Measurements from ENCODE around the gene SFMBT2. TPM values are rescaled to one million over a fixed set of nuclear protein-coding genes. Genes with fewer than 3 reads are reported as not detected.
A peak's percentile ranks its signal among the peaks of the same experiment; 100 is the strongest.

The SFMBT2 gene
- total RNA-seq, 2 experiments from 2014 or later = 7.9 to 8.3 TPM

DNA sequence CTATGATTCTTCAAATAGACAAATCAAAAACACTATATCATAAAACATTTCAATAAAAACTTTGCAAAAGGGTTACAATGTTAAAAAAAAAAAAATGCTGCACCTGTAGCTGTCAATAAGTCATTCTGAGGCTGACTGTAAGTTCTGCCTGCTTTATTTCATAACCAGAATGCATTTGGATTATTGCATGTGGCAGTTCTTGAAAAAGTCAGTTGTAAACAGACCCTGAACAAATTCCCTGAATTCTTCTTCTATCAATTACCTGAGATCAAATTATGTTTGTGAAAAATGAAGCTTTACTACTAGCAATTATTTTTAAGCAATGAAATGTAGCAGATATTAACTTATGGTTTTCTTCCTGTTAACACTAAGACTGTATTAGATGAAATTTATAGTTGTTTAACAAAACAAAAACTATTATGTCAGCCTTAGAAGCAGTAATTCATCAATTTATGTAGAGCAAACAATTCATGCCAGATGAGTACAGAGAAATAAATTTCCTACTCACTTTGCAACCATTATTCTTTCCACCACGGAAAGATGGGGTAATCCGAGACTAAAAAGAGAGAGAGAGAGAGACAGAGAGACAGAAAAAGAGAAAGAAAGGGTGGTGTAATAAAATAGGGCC is 107.8 kb downstream of the SFMBT2 start:
- no peak overlapping the region for H3K4me3 ChIP-seq (ENCODE audit: low read depth, low read length, poor library complexity, severe bottlenecking)
- no peaks in the 10 kb centered on the region for H3K4me1 ChIP-seq (ENCODE audit: insufficient read depth, low read length, poor library complexity, severe bottlenecking)
- no peaks in the 10 kb centered on the region for H3K79me2 ChIP-seq (ENCODE audit: insufficient read depth, low read depth, low read length)
- no peaks in the 10 kb centered on the region for H4K20me1 ChIP-seq (ENCODE audit: insufficient read depth, low read length)
- DNase-seq (ENCODE audit: low spot score) = no peak
- no TSS peak for BruUV-seq (replicated peaks)
- no peaks in the 10 kb centered on the region; the same call in 1 of the 2 replicates for H3K36me3 ChIP-seq (ENCODE audit: insufficient read depth, low read length)
- POLR2A ChIA-PET = interaction anchor here (0.5 kb wide), 1 partner anchor 139 kb away, joined by 5 read pairs; no protein-coding TSS in a partner anchor
- no peak overlapping the region for H2AFZ ChIP-seq (ENCODE audit: low read length)
- TF ChIP-seq, protein P1, sequence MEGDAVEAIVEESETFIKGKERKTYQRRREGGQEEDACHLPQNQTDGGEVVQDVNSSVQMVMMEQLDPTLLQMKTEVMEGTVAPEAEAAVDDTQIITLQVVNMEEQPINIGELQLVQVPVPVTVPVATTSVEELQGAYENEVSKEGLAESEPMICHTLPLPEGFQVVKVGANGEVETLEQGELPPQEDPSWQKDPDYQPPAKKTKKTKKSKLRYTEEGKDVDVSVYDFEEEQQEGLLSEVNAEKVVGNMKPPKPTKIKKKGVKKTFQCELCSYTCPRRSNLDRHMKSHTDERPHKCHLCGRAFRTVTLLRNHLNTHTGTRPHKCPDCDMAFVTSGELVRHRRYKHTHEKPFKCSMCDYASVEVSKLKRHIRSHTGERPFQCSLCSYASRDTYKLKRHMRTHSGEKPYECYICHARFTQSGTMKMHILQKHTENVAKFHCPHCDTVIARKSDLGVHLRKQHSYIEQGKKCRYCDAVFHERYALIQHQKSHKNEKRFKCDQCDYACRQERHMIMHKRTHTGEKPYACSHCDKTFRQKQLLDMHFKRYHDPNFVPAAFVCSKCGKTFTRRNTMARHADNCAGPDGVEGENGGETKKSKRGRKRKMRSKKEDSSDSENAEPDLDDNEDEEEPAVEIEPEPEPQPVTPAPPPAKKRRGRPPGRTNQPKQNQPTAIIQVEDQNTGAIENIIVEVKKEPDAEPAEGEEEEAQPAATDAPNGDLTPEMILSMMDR (conservative IDR thresholded peaks at IDR 0.05; ENCODE audit: low read length) = no peak
- no peak for TF ChIP-seq EZH2phosphoT487 (IDR thresholded peaks at IDR 0.05; ENCODE audit: borderline replicate concordance, low read depth, low read length)
- no peaks in the 10 kb centered on the region for H3K9me2 ChIP-seq (ENCODE audit: insufficient read depth, low read length)
- CTCF ChIA-PET (ENCODE audit: unreplicated experiment) = no interaction called here
- intact Hi-C loops (cut with micrococcal nuclease; ENCODE audit: unreplicated experiment) = no loop called here
- H3K27ac ChIP-seq (ENCODE audit: low read depth, low read length, poor library complexity, severe bottlenecking) = no peak overlapping the region
- H3K9me3 ChIP-seq (ENCODE audit: low read length) = no peaks in the 10 kb centered on the region
- H3K4me2 ChIP-seq (ENCODE audit: low read length) = no peak overlapping the region

- POLR2A ChIA-PET = no interaction called here
- BruUV-seq (replicated peaks) = no TSS peak
- no peaks in the 10 kb centered on the region for H3K4me1 ChIP-seq (ENCODE audit: insufficient read depth, low read length, poor library complexity, severe bottlenecking)
- CTCF ChIA-PET (ENCODE audit: unreplicated experiment) = no interaction called here
- TF ChIP-seq EZH2phosphoT487 (IDR thresholded peaks at IDR 0.05; ENCODE audit: borderline replicate concordance, low read depth, low read length) = no peak
- TF ChIP-seq, protein P1 (conservative IDR thresholded peaks at IDR 0.05; ENCODE audit: low read length) = no peak
- no peaks in the 10 kb centered on the region for H3K9me2 ChIP-seq (ENCODE audit: insufficient read depth, low read length)
- intact Hi-C loops (cut with micrococcal nuclease; ENCODE audit: unreplicated experiment) = no loop called here
- no peak overlapping the region for H3K27ac ChIP-seq (ENCODE audit: low read depth, low read length, poor library complexity, severe bottlenecking)
- no peak for DNase-seq (ENCODE audit: low spot score)
- no peaks in the 10 kb centered on the region for H4K20me1 ChIP-seq (ENCODE audit: insufficient read depth, low read length)
- no peaks in the 10 kb centered on the region; the same call in 1 of the 2 replicates for H3K36me3 ChIP-seq (ENCODE audit: insufficient read depth, low read length)
- no peaks in the 10 kb centered on the region for H3K79me2 ChIP-seq (ENCODE audit: insufficient read depth, low read depth, low read length)
- no peaks in the 10 kb centered on the region for H3K9me3 ChIP-seq (ENCODE audit: low read length)
- no peak overlapping the region for H2AFZ ChIP-seq (ENCODE audit: low read length)
- no peak overlapping the region for H3K4me3 ChIP-seq (ENCODE audit: low read depth, low read length, poor library complexity, severe bottlenecking)
- H3K4me2 ChIP-seq (ENCODE audit: low read length) = no peak overlapping the region
Observed at GRCh38 chr10:7302392-7302906, 108.4 kb downstream of the SFMBT2 start.

GRCh38 chr10:7301006-7301778 is 109.6 kb downstream of the SFMBT2 start:
- no peak overlapping the region for H2AFZ ChIP-seq (ENCODE audit: low read length)
- no peaks in the 10 kb centered on the region for H3K9me2 ChIP-seq (ENCODE audit: insufficient read depth, low read length)
- ChIA-PET POLR2A (no interaction called here), CTCF (ENCODE audit: unreplicated experiment) (no interaction called here)
- no peaks in the 10 kb centered on the region for H4K20me1 ChIP-seq (ENCODE audit: insufficient read depth, low read length)
- no peak for TF ChIP-seq EZH2phosphoT487 (IDR thresholded peaks at IDR 0.05; ENCODE audit: borderline replicate concordance, low read depth, low read length)
- TF ChIP-seq, protein P1 (conservative IDR thresholded peaks at IDR 0.05; ENCODE audit: low read length) = peak; percentile 34; the same call in 1 of the 2 replicates
- H3K4me1 ChIP-seq (ENCODE audit: insufficient read depth, low read length, poor library complexity, severe bottlenecking) = no peaks in the 10 kb centered on the region
- no peak overlapping the region for H3K27ac ChIP-seq (ENCODE audit: low read depth, low read length, poor library complexity, severe bottlenecking)
- no peak overlapping the region for H3K4me2 ChIP-seq (ENCODE audit: low read length)
- no peak overlapping the region for H3K4me3 ChIP-seq (ENCODE audit: low read depth, low read length, poor library complexity, severe bottlenecking)
- no peaks in the 10 kb centered on the region for H3K36me3 ChIP-seq (ENCODE audit: insufficient read depth, low read length)
- intact Hi-C loops (cut with micrococcal nuclease; ENCODE audit: unreplicated experiment) = no loop called here
- no TSS peak for BruUV-seq (replicated peaks)
- no peaks in the 10 kb centered on the region for H3K79me2 ChIP-seq (ENCODE audit: insufficient read depth, low read depth, low read length)
- DNase-seq (ENCODE audit: low spot score) = no peak
- no peaks in the 10 kb centered on the region for H3K9me3 ChIP-seq (ENCODE audit: low read length)

All from OCI-LY7 (cell line).